Neural progenitor cell (in vitro differentiated cells): Measurements from ENCODE around the gene GSTO1. TPM values are rescaled to one million over a fixed set of nuclear protein-coding genes. Genes with fewer than 3 reads are reported as not detected.

Experiments
- DNase-seq: peaks from one replicate; pipeline ENCODE4 v3.0.0-alpha.2; 2016; ENCODE audit warnings: low spot score
- H2AFZ ChIP-seq: fragments of 200-600 bp; sonication (generic); replicated peaks from 2 replicates; pipeline ENCODE4 v1.6.1; 2016; ENCODE audit warnings: antibody characterized with exemption
- H3F3A ChIP-seq: fragments of 200-600 bp; sonication (generic); 2 replicates; pipeline ENCODE4 v1.6.1; 2016; ENCODE audit warnings: antibody characterized with exemption, low read depth
- H3K27ac ChIP-seq: fragments of 200-600 bp; sonication (generic); 2 replicates; pipeline ENCODE4 v1.5.1; 2016; ENCODE audit warnings: mild to moderate bottlenecking
- H3K27me3 ChIP-seq: fragments of 200-600 bp; sonication (generic); 2 replicates; pipeline ENCODE4 v1.6.1; 2016; ENCODE audit warnings: mild to moderate bottlenecking, moderate library complexity
- H3K36me3 ChIP-seq: fragments of 200-600 bp; sonication (generic); 2 replicates; pipeline ENCODE4 v1.5.1; 2016
- H3K4me1 ChIP-seq: fragments of 200-600 bp; sonication (generic); 2 replicates; pipeline ENCODE4 v1.6.1; 2016; ENCODE audit warnings: mixed run types
- H3K4me2 ChIP-seq: fragments of 200-600 bp; sonication (generic); 2 replicates; pipeline ENCODE4 v1.6.1; 2016
- H3K4me3 ChIP-seq: fragments of 200-600 bp; sonication (generic); 2 replicates; pipeline ENCODE4 v1.5.1; 2016
- H3K79me2 ChIP-seq: fragments of 200-600 bp; sonication (generic); 2 replicates; pipeline ENCODE4 v1.6.1; 2016; ENCODE audit warnings: low read depth
- H3K9ac ChIP-seq: fragments of 200-600 bp; sonication (generic); 2 replicates; pipeline ENCODE4 v1.6.1; 2016
- H3K9me3 ChIP-seq: fragments of 200-600 bp; sonication (generic); 2 replicates; pipeline ENCODE4 v1.5.1; 2016; ENCODE audit warnings: low read depth
- H4K20me1 ChIP-seq: fragments of 200-600 bp; sonication (generic); 2 replicates; pipeline ENCODE4 v1.6.1; 2016; ENCODE audit warnings: low read depth
- H3K27ac Mint-ChIP-seq: 3 replicates; pipeline ENCODE4 v1.8.0; 2021; ENCODE audit warnings: mixed read lengths
- H3K27me3 Mint-ChIP-seq: 2 replicates; pipeline ENCODE4 v1.8.0; 2022; ENCODE audit warnings: low read depth, mild to moderate bottlenecking, inconsistent platforms, moderate library complexity, mixed read lengths; ENCODE audit not compliant: insufficient read depth
- H3K36me3 Mint-ChIP-seq: 3 replicates; pipeline ENCODE4 v1.8.0; 2021; ENCODE audit warnings: mixed read lengths
- H3K4me1 Mint-ChIP-seq: 3 replicates; pipeline ENCODE4 v1.8.0; 2021; ENCODE audit warnings: mixed read lengths
- H3K4me3 Mint-ChIP-seq: 3 replicates; pipeline ENCODE4 v1.8.0; 2021; ENCODE audit warnings: mild to moderate bottlenecking, moderate library complexity, mixed read lengths
- H3K9me3 Mint-ChIP-seq: 3 replicates; pipeline ENCODE4 v1.8.0; 2020; ENCODE audit warnings: mixed read lengths
- CTCF ChIP-seq: fragments of 200-600 bp; sonication (generic); IDR thresholded peaks from 2 replicates; pipeline ENCODE4 v1.5.1; 2017; ENCODE audit warnings: antibody characterized with exemption, mild to moderate bottlenecking
- EZH2 ChIP-seq: fragments of 200-600 bp; sonication (generic); IDR thresholded peaks from 2 replicates; pipeline ENCODE4 v1.6.1; 2017; ENCODE audit warnings: antibody characterized with exemption, mild to moderate bottlenecking, moderate library complexity
- EZH2phosphoT487 ChIP-seq: fragments of 200-600 bp; sonication (generic); IDR thresholded peaks from 2 replicates; pipeline ENCODE4 v1.6.1; 2017; ENCODE audit warnings: antibody characterized with exemption
- total RNA-seq: library from RNA; depleted of rRNA; stranded (reverse); fragments of >200 nt; gene quantifications from 2 replicates; pipeline ENCODE4 v1.2.3, GENCODE V29; 2015; ENCODE audit warnings: low replicate concordance

The GSTO1 gene
- total RNA-seq, 1 donor from 2014 or later = 48.6 TPM

- Histone ChIP-seq H3K79me2 (peaks cover 14% of the 10 kb centered on the region), H3K4me3 (no peak overlapping the region), H4K20me1 (peaks cover 7% of the 10 kb centered on the region), H3F3A (peaks cover 15% of the 10 kb centered on the region), H3K9me3 (no peaks in the 10 kb centered on the region), H3K36me3 (no peaks in the 10 kb centered on the region), H3K4me2 (no peak overlapping the region), H3K27ac (no peak overlapping the region), H3K9ac (no peak overlapping the region), H3K27me3 (peaks cover 39% of the 10 kb centered on the region), H3K4me1 (peaks cover 15% of the 10 kb centered on the region), H2AFZ (no peak overlapping the region)
- Mint-ChIP-seq H3K9me3 (no peaks in the 10 kb centered on the region), H3K4me3 (no peak overlapping the region), H3K36me3 (peaks cover 8% of the 10 kb centered on the region), H3K4me1 (peaks cover 22% of the 10 kb centered on the region), H3K27me3 (no peaks in the 10 kb centered on the region), H3K27ac (no peak overlapping the region)
- TF ChIP-seq EZH2 = no peak
- TF ChIP-seq EZH2phosphoT487 = no peak
- no peak for TF ChIP-seq CTCF
- no peak for DNase-seq
These were observed 2.5 kb downstream of the GSTO1 start for GRCh38 chr10:104257235-104257634.

- H3K79me2 ChIP-seq = peaks cover 14% of the 10 kb centered on the region
- peaks cover 15% of the 10 kb centered on the region for H3K4me1 ChIP-seq
- H3K36me3 ChIP-seq = no peaks in the 10 kb centered on the region
- Mint-ChIP-seq H3K4me1 (peaks cover 21% of the 10 kb centered on the region), H3K4me3 (no peak overlapping the region), H3K36me3 (peaks cover 8% of the 10 kb centered on the region), H3K27me3 (no peaks in the 10 kb centered on the region), H3K9me3 (no peaks in the 10 kb centered on the region), H3K27ac (no peak overlapping the region)
- H4K20me1 ChIP-seq = peaks cover 11% of the 10 kb centered on the region
- H3K9ac ChIP-seq = no peak overlapping the region
- H3F3A ChIP-seq = peaks cover 15% of the 10 kb centered on the region
- no peak overlapping the region for H2AFZ ChIP-seq
- H3K27ac ChIP-seq = no peak overlapping the region
- peaks cover 29% of the 10 kb centered on the region for H3K27me3 ChIP-seq
- no peaks in the 10 kb centered on the region for H3K9me3 ChIP-seq
- DNase-seq = no peak
- H3K4me3 ChIP-seq = no peak overlapping the region
- TF ChIP-seq CTCF (no peak), EZH2 (no peak)
- no peak overlapping the region for H3K4me2 ChIP-seq
These were observed 3.5 kb downstream of the GSTO1 start for GRCh38 chr10:104258209-104258608.

GRCh38 chr10:104259456-104259855 lies 4.8 kb downstream of the GSTO1 start:
- Histone ChIP-seq H4K20me1 (peaks cover 11% of the 10 kb centered on the region), H3K27me3 (peaks cover 16% of the 10 kb centered on the region), H3K9ac (no peak overlapping the region), H3K4me3 (no peak overlapping the region), H2AFZ (no peak overlapping the region), H3K27ac (no peak overlapping the region), H3K9me3 (no peaks in the 10 kb centered on the region), H3F3A (peaks cover 5% of the 10 kb centered on the region), H3K4me2 (no peak overlapping the region), H3K36me3 (no peaks in the 10 kb centered on the region), H3K4me1 (peaks cover 6% of the 10 kb centered on the region), H3K79me2 (peaks cover 20% of the 10 kb centered on the region)
- no peaks in the 10 kb centered on the region for H3K27me3 Mint-ChIP-seq
- no peaks in the 10 kb centered on the region for H3K9me3 Mint-ChIP-seq
- no peak for DNase-seq
- no peak overlapping the region for H3K27ac Mint-ChIP-seq
- no peak overlapping the region for H3K4me3 Mint-ChIP-seq
- TF ChIP-seq EZH2 (no peak), CTCF (no peak), EZH2phosphoT487 (no peak)
- peaks cover 8% of the 10 kb centered on the region for H3K36me3 Mint-ChIP-seq
- peaks cover 12% of the 10 kb centered on the region for H3K4me1 Mint-ChIP-seq
